H9 (cell line): Measurements from ENCODE around the gene TXNDC11. TPM values are rescaled to one million over a fixed set of nuclear protein-coding genes. Genes with fewer than 3 reads are reported as not detected.

Experiments
- DNase-seq: peaks from one replicate; pipeline ENCODE4 v3.0.0-alpha.2; 2017
- H2AFZ ChIP-seq: one replicate; pipeline ENCODE4 v1.6.1; 2013; ENCODE audit warnings: mild to moderate bottlenecking, low read length, control low read depth, moderate library complexity
- H2AK5ac ChIP-seq: 2 replicates; pipeline ENCODE4 v1.6.1; 2013; ENCODE audit warnings: low read length, control low read depth, mixed read lengths; ENCODE audit not compliant: insufficient read length
- H2BK120ac ChIP-seq: one replicate; pipeline ENCODE4 v1.6.1; 2013; ENCODE audit warnings: low read depth, mild to moderate bottlenecking, low read length, control low read depth, inconsistent platforms; ENCODE audit not compliant: poor library complexity, severe bottlenecking
- H2BK12ac ChIP-seq: 2 replicates; pipeline ENCODE4 v1.6.1; 2013; ENCODE audit warnings: low read length, control low read depth, mixed read lengths, low read depth; ENCODE audit not compliant: insufficient read length
- H2BK15ac ChIP-seq: 2 replicates; pipeline ENCODE4 v1.6.1; 2013; ENCODE audit warnings: low read depth, low read length, control low read depth
- H2BK20ac ChIP-seq: one replicate; pipeline ENCODE4 v1.6.1; 2013; ENCODE audit warnings: low read depth, mild to moderate bottlenecking, low read length, control low read depth, inconsistent platforms; ENCODE audit not compliant: poor library complexity, severe bottlenecking
- H2BK5ac ChIP-seq: 2 replicates; pipeline ENCODE4 v1.6.1; 2013; ENCODE audit warnings: low read length, control low read depth, mixed read lengths; ENCODE audit not compliant: insufficient read length
- H3K14ac ChIP-seq: 2 replicates; pipeline ENCODE4 v1.6.1; 2013; ENCODE audit warnings: low read length, control low read depth; ENCODE audit not compliant: insufficient read depth
- H3K18ac ChIP-seq: 2 replicates; pipeline ENCODE4 v1.6.1; 2013; ENCODE audit warnings: low read depth, mild to moderate bottlenecking, mixed read lengths, low read length, control low read depth; ENCODE audit not compliant: insufficient read length
- H3K23ac ChIP-seq: 2 replicates; pipeline ENCODE4 v1.6.1; 2013; ENCODE audit warnings: low read length, control low read depth, mixed read lengths, low read depth; ENCODE audit not compliant: insufficient read length
- H3K23me2 ChIP-seq: 2 replicates; pipeline ENCODE4 v1.6.1; 2013; ENCODE audit warnings: low read depth, mild to moderate bottlenecking, mixed read lengths, low read length, control low read depth; ENCODE audit not compliant: insufficient read length, poor library complexity, severe bottlenecking
- H3K27ac ChIP-seq: 2 replicates; pipeline ENCODE4 v1.5.1; 2013; ENCODE audit warnings: low read length, control low read depth, mixed read lengths, low read depth; ENCODE audit not compliant: insufficient read length
- H3K27me3 ChIP-seq: 2 replicates; pipeline ENCODE4 v1.6.1; 2013; ENCODE audit warnings: low read length, control low read depth, inconsistent platforms; ENCODE audit not compliant: insufficient read depth
- H3K4ac ChIP-seq: 2 replicates; pipeline ENCODE4 v1.6.1; 2013; ENCODE audit warnings: low read depth, mild to moderate bottlenecking, control low read depth, inconsistent platforms, low read length, moderate library complexity
- H3K4me1 ChIP-seq: 2 replicates; pipeline ENCODE4 v1.6.1; 2013; ENCODE audit warnings: low read length, control low read depth, inconsistent platforms; ENCODE audit not compliant: insufficient read depth
- H3K4me2 ChIP-seq: 2 replicates; pipeline ENCODE4 v1.6.1; 2013; ENCODE audit warnings: low read length, control low read depth, mixed read lengths; ENCODE audit not compliant: insufficient read length, insufficient read depth
- H3K56ac ChIP-seq: 2 replicates; pipeline ENCODE4 v1.6.1; 2013; ENCODE audit warnings: low read depth, mild to moderate bottlenecking, mixed read lengths, low read length, control low read depth; ENCODE audit not compliant: insufficient read length
- H3K79me1 ChIP-seq: 2 replicates; pipeline ENCODE4 v1.6.1; 2013; ENCODE audit warnings: low read depth, mild to moderate bottlenecking, moderate library complexity, low read length, control low read depth, inconsistent platforms; ENCODE audit not compliant: insufficient read depth, poor library complexity, severe bottlenecking
- H3K79me2 ChIP-seq: 2 replicates; pipeline ENCODE4 v1.6.1; 2013; ENCODE audit warnings: low read length, control low read depth, inconsistent platforms; ENCODE audit not compliant: insufficient read depth
- H3K9ac ChIP-seq: 2 replicates; pipeline ENCODE4 v1.6.1; 2013; ENCODE audit warnings: low read length, control low read depth, mixed read lengths; ENCODE audit not compliant: insufficient read length; ENCODE audit errors: extremely low read depth
- H3K9me3 ChIP-seq: one replicate; pipeline ENCODE4 v1.6.1; 2013; ENCODE audit warnings: low read depth, low read length, inconsistent platforms; ENCODE audit not compliant: control insufficient read depth
- H3T11ph ChIP-seq: one replicate; pipeline ENCODE4 v1.6.1; 2013; ENCODE audit warnings: mild to moderate bottlenecking, low read length, control low read depth, inconsistent platforms
- H4K20me1 ChIP-seq: one replicate; pipeline ENCODE4 v1.6.1; 2013; ENCODE audit not compliant: control insufficient read depth, insufficient read length, insufficient read depth
- H4K5ac ChIP-seq: 2 replicates; pipeline ENCODE4 v1.6.1; 2013; ENCODE audit warnings: low read depth, mild to moderate bottlenecking, mixed read lengths, low read length, control low read depth; ENCODE audit not compliant: insufficient read length
- H4K8ac ChIP-seq: replicated peaks from 2 replicates; pipeline ENCODE4 v1.6.1; 2013; ENCODE audit warnings: low read length, control low read depth, mixed read lengths, low read depth; ENCODE audit not compliant: insufficient read length
- H4K91ac ChIP-seq: 2 replicates; pipeline ENCODE4 v1.6.1; 2013; ENCODE audit warnings: low read depth, mild to moderate bottlenecking, moderate library complexity, mixed read lengths, low read length, control low read depth; ENCODE audit not compliant: insufficient read length
- H3K27ac Mint-ChIP-seq, 3 experiments: 2 replicates in 2 of 3; 3 replicates in 1 of 3; pipeline ENCODE4 v1.8.0; 2020 to 2021; ENCODE audit warnings: mixed read lengths in 3 of 3, mild to moderate bottlenecking in 1 of 3, moderate library complexity in 1 of 3
- H3K27me3 Mint-ChIP-seq: 2 replicates; pipeline ENCODE4 v1.8.0; 2021; ENCODE audit warnings: low read depth, mild to moderate bottlenecking, moderate library complexity, mixed read lengths
- H3K36me3 Mint-ChIP-seq, 3 experiments: 2 replicates in 2 of 3; 3 replicates in 1 of 3; pipeline ENCODE4 v1.8.0; 2020 to 2021; ENCODE audit warnings: low read depth in 3 of 3, mixed read lengths in 3 of 3; ENCODE audit not compliant: insufficient read depth in 1 of 3
- H3K4me1 Mint-ChIP-seq, 2 experiments: 2 replicates each; pipeline ENCODE4 v1.8.0; 2020; ENCODE audit warnings: mixed read lengths in 2 of 2
- H3K4me3 Mint-ChIP-seq, 2 experiments: 2 replicates in 1 of 2; 3 replicates in 1 of 2; pipeline ENCODE4 v1.8.0; 2020 to 2021; ENCODE audit warnings: mild to moderate bottlenecking in 2 of 2, mixed read lengths in 2 of 2, moderate library complexity in 1 of 2
- H3K9me3 Mint-ChIP-seq, 2 experiments: 2 replicates in 1 of 2; 3 replicates in 1 of 2; pipeline ENCODE4 v1.8.0; 2020; ENCODE audit warnings: mild to moderate bottlenecking in 2 of 2, mixed read lengths in 2 of 2, moderate library complexity in 1 of 2
- CTCF ChIP-seq: fragments of 200-600 bp; sonication (generic); conservative IDR thresholded peaks from 3 replicates; pipeline ENCODE4 v1.8.0; 2021; ENCODE audit warnings: antibody characterized with exemption, mild to moderate bottlenecking
- WGBS: extraction: QIAGEN DNeasy Blood & Tissue Kit; methylation state at CpG from one replicate; pipeline ENCODE4 v1.1.7; 2013; ENCODE audit warnings: missing lambda C conversion rate, low lambda C conversion rate, mixed read lengths; ENCODE audit not compliant: insufficient read length; ENCODE audit errors: extremely low coverage; 5-methylcytosine and 5-hydroxymethylcytosine counted together
- total RNA-seq: library from RNA; stranded (reverse); gene quantifications from 2 replicates; pipeline ENCODE4 v1.2.1, GENCODE V29; 2021

Gene TXNDC11
- total RNA-seq, 1 experiment from 2014 or later, result 12.2 TPM

- no peak for TF ChIP-seq CTCF
- peaks cover 2 to 49% (median 35%) of the 10 kb centered on the region in 3 experiments; a peak in 5 of 7 replicates for H3K36me3 Mint-ChIP-seq
Measured at GRCh38 chr16:11685844-11686618, 56.6 kb downstream of the TXNDC11 start.

More at GRCh38 chr16:11685844-11686618, 56.6 kb downstream of the TXNDC11 start:
- no peak overlapping the region for H3K4ac ChIP-seq
- no peak overlapping the region for H3K4me2 ChIP-seq
- no peaks in the 10 kb centered on the region for H3K23me2 ChIP-seq
- no peak overlapping the region for H3T11ph ChIP-seq
- H2BK5ac ChIP-seq, result no peak overlapping the region
- no peak overlapping the region for H3K9ac ChIP-seq
- no peak overlapping the region for H3K27ac ChIP-seq
- Mint-ChIP-seq H3K4me3 (no peak overlapping the region), H3K27me3 (no peaks in the 10 kb centered on the region), H3K27ac (no peak overlapping the region), H3K9me3 (no peaks in the 10 kb centered on the region), H3K4me1 (peaks cover 0 to 6% of the 10 kb centered on the region in 2 experiments; a peak in 2 of 4 replicates)
- H3K18ac ChIP-seq, result no peak overlapping the region
- no peak overlapping the region for H2BK12ac ChIP-seq
- no peaks in the 10 kb centered on the region for H3K9me3 ChIP-seq
- H3K27me3 ChIP-seq, result no peaks in the 10 kb centered on the region
- no peaks in the 10 kb centered on the region for H3K4me1 ChIP-seq
- H2BK120ac ChIP-seq, result no peak overlapping the region
- no peak overlapping the region for H2AFZ ChIP-seq
- H3K23ac ChIP-seq, result no peak overlapping the region
- WGBS, result no CpG with 5 or more reads among the region's 9 CpGs
- DNase-seq, result no peak
- no peaks in the 10 kb centered on the region for H3K79me2 ChIP-seq
- H2BK15ac ChIP-seq, result no peak overlapping the region
- no peak overlapping the region for H4K8ac ChIP-seq
- no peak overlapping the region for H4K91ac ChIP-seq
- no peak overlapping the region for H3K14ac ChIP-seq
- H3K79me1 ChIP-seq, result no peaks in the 10 kb centered on the region
- H3K56ac ChIP-seq, result no peak overlapping the region
- H4K5ac ChIP-seq, result no peak overlapping the region
- H2BK20ac ChIP-seq, result no peak overlapping the region
- no peaks in the 10 kb centered on the region for H4K20me1 ChIP-seq
- no peak overlapping the region for H2AK5ac ChIP-seq
